ENCODE data around the gene TENT5C. TPM values are rescaled to one million over a fixed set of nuclear protein-coding genes. Genes with fewer than 3 reads are reported as not detected.

The TENT5C gene
- total RNA-seq, 4 donors from 2014 or later, result 2.3 to 22.1 (median 5.1) TPM

DNA sequence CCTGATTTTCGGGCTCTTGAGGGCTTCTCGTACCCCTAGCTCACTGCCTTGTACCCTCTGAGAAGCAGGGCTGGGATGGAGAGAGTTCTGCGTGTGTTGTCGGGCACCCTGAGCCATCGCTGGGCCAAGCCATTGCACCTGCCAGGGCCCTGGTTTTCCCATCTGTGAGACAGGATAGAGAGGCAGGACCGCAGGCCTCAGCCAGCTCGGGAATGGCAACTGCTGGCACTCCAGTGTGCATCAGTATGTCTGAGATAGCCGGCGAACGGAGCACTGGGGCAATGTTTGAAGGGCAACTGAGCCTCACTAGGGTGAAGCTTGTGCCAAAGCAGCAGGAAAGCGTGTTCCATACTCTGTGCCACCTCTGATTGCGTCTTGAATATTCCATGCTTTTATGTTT is 66.9 kb downstream of the TENT5C start:
- Histone ChIP-seq H3K27ac (no peak overlapping the region), H3K27me3 (no peaks in the 10 kb centered on the region), H3K36me3 (no peaks in the 10 kb centered on the region), H3K4me3 (no peak overlapping the region), H3K9me3 (no peaks in the 10 kb centered on the region), H3K4me1 (no peaks in the 10 kb centered on the region)
- DNase-seq, result no peak
- TF ChIP-seq, protein P1, sequence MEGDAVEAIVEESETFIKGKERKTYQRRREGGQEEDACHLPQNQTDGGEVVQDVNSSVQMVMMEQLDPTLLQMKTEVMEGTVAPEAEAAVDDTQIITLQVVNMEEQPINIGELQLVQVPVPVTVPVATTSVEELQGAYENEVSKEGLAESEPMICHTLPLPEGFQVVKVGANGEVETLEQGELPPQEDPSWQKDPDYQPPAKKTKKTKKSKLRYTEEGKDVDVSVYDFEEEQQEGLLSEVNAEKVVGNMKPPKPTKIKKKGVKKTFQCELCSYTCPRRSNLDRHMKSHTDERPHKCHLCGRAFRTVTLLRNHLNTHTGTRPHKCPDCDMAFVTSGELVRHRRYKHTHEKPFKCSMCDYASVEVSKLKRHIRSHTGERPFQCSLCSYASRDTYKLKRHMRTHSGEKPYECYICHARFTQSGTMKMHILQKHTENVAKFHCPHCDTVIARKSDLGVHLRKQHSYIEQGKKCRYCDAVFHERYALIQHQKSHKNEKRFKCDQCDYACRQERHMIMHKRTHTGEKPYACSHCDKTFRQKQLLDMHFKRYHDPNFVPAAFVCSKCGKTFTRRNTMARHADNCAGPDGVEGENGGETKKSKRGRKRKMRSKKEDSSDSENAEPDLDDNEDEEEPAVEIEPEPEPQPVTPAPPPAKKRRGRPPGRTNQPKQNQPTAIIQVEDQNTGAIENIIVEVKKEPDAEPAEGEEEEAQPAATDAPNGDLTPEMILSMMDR (IDR thresholded peaks at IDR 0.05), result no peak
- no peak for TF ChIP-seq POLR2A (IDR thresholded peaks at IDR 0.05)
- intact Hi-C loops (cut with DNase I; ENCODE audit: low total_unique reads), result no loop called here

DNA sequence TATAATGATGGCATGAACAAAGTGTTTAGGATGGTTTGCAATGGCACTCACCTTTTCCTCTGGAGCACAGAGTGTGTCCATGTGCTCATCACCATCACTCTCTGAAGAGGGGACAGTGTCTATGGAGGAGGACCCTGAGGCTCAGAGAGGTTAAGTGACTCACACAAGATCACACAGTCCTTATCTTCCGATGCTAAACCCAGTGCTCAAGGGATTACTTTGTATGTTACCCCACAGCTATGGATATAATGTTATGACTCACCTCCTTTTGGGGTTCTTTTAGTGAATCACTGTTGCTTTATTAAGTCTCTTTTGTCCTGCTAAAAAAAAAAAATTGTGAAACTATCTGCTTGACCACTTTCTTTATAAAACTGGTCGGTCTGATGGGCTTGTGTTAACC is 67.6 kb downstream of the TENT5C start:
- Histone ChIP-seq H3K27me3 (no peaks in the 10 kb centered on the region), H3K4me1 (no peaks in the 10 kb centered on the region), H3K9me3 (no peaks in the 10 kb centered on the region), H3K27ac (no peak overlapping the region), H3K36me3 (no peaks in the 10 kb centered on the region), H3K4me3 (no peak overlapping the region)
- TF ChIP-seq, protein P1 (IDR thresholded peaks at IDR 0.05), result no peak
- no peak for TF ChIP-seq POLR2A (IDR thresholded peaks at IDR 0.05)
- no peak for DNase-seq
- intact Hi-C loops (cut with DNase I; ENCODE audit: low total_unique reads), result no loop called here

DNA sequence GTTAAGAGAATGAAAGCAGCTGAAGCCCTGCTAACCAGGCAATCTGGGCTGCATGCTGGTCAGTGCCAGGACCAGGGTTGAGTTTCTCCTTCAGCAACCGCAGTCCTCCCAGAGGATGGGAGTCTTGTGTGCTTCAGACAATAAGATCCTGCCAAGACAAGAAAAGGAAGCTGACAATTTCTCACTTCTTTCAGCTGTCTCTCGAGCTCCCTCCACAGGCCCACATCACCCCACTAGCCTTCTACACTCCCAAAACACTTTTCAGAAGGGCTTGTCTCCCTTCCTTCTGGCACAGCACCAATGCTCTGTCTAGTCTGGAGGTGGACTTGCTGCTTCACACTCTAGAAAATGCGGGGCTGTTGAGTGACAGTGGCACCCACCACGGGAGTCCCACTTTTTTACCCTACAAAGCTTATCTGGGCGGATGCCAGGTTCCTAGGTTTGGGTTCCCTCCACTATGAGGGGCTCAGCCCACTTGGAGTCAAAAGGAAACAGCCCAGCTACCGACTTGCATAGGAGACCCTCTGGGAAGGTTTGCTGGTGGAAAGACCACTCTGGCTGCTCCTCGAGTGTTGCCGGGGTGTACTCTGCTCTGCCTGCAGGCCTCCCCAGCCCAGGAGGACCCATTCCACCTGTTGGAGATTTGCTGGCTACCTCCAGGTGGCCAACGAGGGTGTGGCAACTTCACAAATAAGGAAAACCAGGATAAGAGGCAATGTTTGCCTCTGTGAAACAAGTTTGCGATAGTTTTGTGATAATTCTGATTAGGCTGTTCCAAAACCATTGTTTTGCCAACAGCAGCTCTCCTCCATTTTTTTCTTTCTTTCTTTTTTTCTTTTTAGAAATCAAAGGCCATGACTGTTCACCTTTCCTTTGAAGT is 68.9 kb downstream of the TENT5C start:
- Histone ChIP-seq H3K27ac (no peak overlapping the region), H3K4me1 (no peaks in the 10 kb centered on the region), H3K4me3 (no peak overlapping the region), H3K27me3 (no peaks in the 10 kb centered on the region), H3K9me3 (no peaks in the 10 kb centered on the region), H3K36me3 (no peaks in the 10 kb centered on the region)
- TF ChIP-seq, protein P1 (IDR thresholded peaks at IDR 0.05), result no peak
- TF ChIP-seq POLR2A (IDR thresholded peaks at IDR 0.05), result no peak
- intact Hi-C loops (cut with DNase I; ENCODE audit: low total_unique reads), result no loop called here
- DNase-seq, result no peak

DNA sequence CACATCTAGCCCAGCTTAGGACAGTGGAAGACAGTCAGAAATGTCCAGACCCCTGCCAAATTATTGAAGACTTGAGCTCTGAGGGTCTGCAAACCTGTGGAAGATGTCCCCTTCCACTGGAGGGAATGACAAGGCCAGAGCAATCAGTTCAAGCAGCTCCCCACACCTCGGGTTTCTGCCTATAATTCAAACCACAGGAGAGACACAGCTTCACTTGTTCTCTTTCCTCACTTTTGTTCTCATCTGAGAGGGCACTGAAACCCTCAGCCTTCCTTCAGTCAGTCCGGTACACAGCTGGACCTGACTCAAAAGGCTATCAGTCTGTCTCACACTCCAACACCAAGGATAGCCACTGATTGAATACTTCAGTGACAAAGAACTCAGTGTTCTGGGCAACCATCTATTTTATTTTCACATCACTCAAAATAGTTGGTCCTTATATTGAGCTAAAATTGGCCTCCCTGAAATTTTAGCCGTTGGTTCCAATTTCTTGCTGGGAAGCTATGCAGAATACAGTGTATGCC is 70.1 kb downstream of the TENT5C start:
- intact Hi-C loops (cut with DNase I; ENCODE audit: low total_unique reads), result no loop called here
- TF ChIP-seq POLR2A (IDR thresholded peaks at IDR 0.05), result no peak
- TF ChIP-seq, protein P1 (IDR thresholded peaks at IDR 0.05), result no peak
- H3K4me3 ChIP-seq, result no peak overlapping the region
- H3K9me3 ChIP-seq, result no peaks in the 10 kb centered on the region
- no peaks in the 10 kb centered on the region for H3K36me3 ChIP-seq
- DNase-seq, result no peak
- H3K27me3 ChIP-seq, result no peaks in the 10 kb centered on the region
- H3K27ac ChIP-seq, result no peak overlapping the region
- H3K4me1 ChIP-seq, result no peaks in the 10 kb centered on the region

DNA sequence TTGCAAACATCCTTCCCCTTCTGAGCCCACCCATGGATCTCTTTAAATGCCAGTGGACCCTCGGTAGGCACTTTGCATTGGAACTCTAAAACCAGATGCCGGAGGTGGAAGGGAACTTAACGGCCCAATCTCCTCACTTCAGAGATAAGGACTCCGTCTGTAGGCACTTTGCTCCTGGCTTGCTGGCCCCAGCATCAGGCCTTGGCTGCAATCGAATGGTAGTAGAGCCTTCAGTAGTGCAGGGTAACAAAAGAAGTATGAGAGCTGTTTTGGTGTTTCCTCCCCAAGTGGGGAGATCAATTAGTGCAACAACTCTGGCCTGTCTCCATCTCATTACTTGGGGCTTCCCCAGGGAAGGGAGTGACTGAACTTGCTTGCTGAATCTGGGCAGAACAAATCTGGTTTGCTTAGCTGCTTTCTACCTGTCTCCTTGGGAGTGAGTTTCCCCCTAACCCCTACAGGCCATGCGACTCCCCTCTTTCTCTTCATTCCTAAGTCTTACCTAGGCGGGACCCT is 70.8 kb downstream of the TENT5C start:
- TF ChIP-seq POLR2A (IDR thresholded peaks at IDR 0.05), result no peak
- TF ChIP-seq, protein P1 (IDR thresholded peaks at IDR 0.05), result no peak
- Histone ChIP-seq H3K36me3 (no peaks in the 10 kb centered on the region), H3K27me3 (no peaks in the 10 kb centered on the region), H3K27ac (no peak overlapping the region), H3K4me1 (no peaks in the 10 kb centered on the region), H3K4me3 (no peak overlapping the region), H3K9me3 (no peaks in the 10 kb centered on the region)
- intact Hi-C loops (cut with DNase I; ENCODE audit: low total_unique reads), result no loop called here
- DNase-seq, result no peak
